Neural progenitor cell (in vitro differentiated cells): ENCODE data around the gene PAQR6.

ENCODE experiments used
- CTCF ChIP-seq: fragments of 200-600 bp; sonication (generic); IDR thresholded peaks from 2 replicates; pipeline ENCODE4 v1.5.1; 2017; ENCODE audit warnings: antibody characterized with exemption, mild to moderate bottlenecking
- EZH2 ChIP-seq: fragments of 200-600 bp; sonication (generic); IDR thresholded peaks from 2 replicates; pipeline ENCODE4 v1.6.1; 2017; ENCODE audit warnings: antibody characterized with exemption, mild to moderate bottlenecking, moderate library complexity

GRCh38 chr1:156263288-156263655 lies 15.4 kb upstream of the PAQR6 start:
- TF ChIP-seq EZH2: no peak
- TF ChIP-seq CTCF: no peak
